Measurements from ENCODE around the gene ANKRD28.
"Not testable (repeated sequence)": the region's sequence is repeated elsewhere in the genome, so short reads cannot be mapped to it uniquely, and the experiment has no call there.

Gene ANKRD28

DNA sequence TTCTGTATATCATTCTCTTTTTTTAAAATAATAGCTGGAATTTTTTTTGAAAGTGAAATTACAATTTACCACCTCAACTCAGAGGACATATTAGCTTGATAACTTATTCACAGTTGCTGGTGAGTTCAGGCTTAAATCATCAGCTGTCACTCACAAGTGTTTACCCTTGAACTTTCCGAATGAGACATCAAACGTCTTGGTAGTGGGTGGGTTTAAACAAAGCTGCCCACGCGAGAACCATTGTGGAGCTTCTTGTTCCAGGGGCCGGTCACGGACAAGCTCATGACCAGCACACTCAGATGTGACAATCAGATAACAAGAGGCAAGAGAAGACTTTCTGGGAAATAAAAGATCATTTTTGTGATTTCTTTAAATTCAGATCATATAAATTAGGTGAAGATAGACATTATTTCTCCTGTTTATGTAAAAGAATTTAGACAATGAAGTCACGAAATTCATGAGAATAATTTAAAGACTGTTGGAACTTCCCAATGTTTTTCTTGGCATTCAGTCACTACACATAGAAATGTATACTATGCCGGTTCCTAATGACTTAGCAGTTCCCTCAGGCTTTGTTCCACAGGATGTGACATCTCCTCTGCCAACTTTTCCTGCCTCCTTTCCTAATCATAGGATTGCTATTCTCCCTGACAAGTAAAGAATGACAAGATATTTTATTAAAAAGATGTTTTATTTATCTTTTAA, 167.0 kb downstream of the ANKRD28 start:
- no peak for DNase-seq
- H3K36me3 ChIP-seq: no peaks in the 10 kb centered on the region
- no peaks in the 10 kb centered on the region for H3K9me3 ChIP-seq (ENCODE audit: severe bottlenecking)
- TF ChIP-seq, protein P1, sequence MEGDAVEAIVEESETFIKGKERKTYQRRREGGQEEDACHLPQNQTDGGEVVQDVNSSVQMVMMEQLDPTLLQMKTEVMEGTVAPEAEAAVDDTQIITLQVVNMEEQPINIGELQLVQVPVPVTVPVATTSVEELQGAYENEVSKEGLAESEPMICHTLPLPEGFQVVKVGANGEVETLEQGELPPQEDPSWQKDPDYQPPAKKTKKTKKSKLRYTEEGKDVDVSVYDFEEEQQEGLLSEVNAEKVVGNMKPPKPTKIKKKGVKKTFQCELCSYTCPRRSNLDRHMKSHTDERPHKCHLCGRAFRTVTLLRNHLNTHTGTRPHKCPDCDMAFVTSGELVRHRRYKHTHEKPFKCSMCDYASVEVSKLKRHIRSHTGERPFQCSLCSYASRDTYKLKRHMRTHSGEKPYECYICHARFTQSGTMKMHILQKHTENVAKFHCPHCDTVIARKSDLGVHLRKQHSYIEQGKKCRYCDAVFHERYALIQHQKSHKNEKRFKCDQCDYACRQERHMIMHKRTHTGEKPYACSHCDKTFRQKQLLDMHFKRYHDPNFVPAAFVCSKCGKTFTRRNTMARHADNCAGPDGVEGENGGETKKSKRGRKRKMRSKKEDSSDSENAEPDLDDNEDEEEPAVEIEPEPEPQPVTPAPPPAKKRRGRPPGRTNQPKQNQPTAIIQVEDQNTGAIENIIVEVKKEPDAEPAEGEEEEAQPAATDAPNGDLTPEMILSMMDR (IDR thresholded peaks at IDR 0.05; ENCODE audit: low read depth, low read length): no peak
- no peak overlapping the region for H3K4me3 ChIP-seq (ENCODE audit: low read depth, low read length)
- H3K27me3 ChIP-seq (ENCODE audit: insufficient read depth, low read depth, severe bottlenecking): no peaks in the 10 kb centered on the region
- no peak overlapping the region for H3K27ac ChIP-seq

GRCh38 chr3:15629860-15630597, 167.8 kb downstream of the ANKRD28 start:
- no peak overlapping the region for H3K27ac ChIP-seq
- DNase-seq: peak; percentile 63
- no peaks in the 10 kb centered on the region for H3K36me3 ChIP-seq
- H3K4me3 ChIP-seq (ENCODE audit: low read depth, low read length): no peak overlapping the region
- TF ChIP-seq, protein P1 (IDR thresholded peaks at IDR 0.05; ENCODE audit: low read depth, low read length): peak; percentile 70
- no peaks in the 10 kb centered on the region for H3K9me3 ChIP-seq (ENCODE audit: severe bottlenecking)
- no peaks in the 10 kb centered on the region for H3K27me3 ChIP-seq (ENCODE audit: insufficient read depth, low read depth, severe bottlenecking)

- no peaks in the 10 kb centered on the region for H3K36me3 ChIP-seq
- no peak overlapping the region for H3K27ac ChIP-seq
These were observed 168.8 kb downstream of the ANKRD28 start for GRCh38 chr3:15628967-15629366.

GRCh38 chr3:15623535-15624440, 174.0 kb downstream of the ANKRD28 start:
- no peak overlapping the region for H3K27ac ChIP-seq
- no peaks in the 10 kb centered on the region for H3K36me3 ChIP-seq
- TF ChIP-seq, protein P1 (IDR thresholded peaks at IDR 0.05; ENCODE audit: low read depth, low read length): no peak
- DNase-seq: no peak
- H3K9me3 ChIP-seq (ENCODE audit: severe bottlenecking): no peaks in the 10 kb centered on the region
- H3K27me3 ChIP-seq (ENCODE audit: insufficient read depth, low read depth, severe bottlenecking): no peaks in the 10 kb centered on the region
- no peak overlapping the region for H3K4me3 ChIP-seq (ENCODE audit: low read depth, low read length)

More at GRCh38 chr3:15628967-15629366, 168.8 kb downstream of the ANKRD28 start:
- Histone ChIP-seq H3K4me3 (ENCODE audit: low read depth, low read length) (no peak overlapping the region), H3K27me3 (ENCODE audit: insufficient read depth, low read depth, severe bottlenecking) (no peaks in the 10 kb centered on the region), H3K9me3 (ENCODE audit: severe bottlenecking) (no peaks in the 10 kb centered on the region)
- TF ChIP-seq, protein P1 (IDR thresholded peaks at IDR 0.05; ENCODE audit: low read depth, low read length): no peak
- DNase-seq: no peak

GRCh38 chr3:15619659-15620464, 177.9 kb downstream of the ANKRD28 start:
- H3K27ac ChIP-seq; H3K36me3 ChIP-seq; H3K4me3 ChIP-seq (ENCODE audit: low read depth, low read length); DNase-seq; H3K27me3 ChIP-seq (ENCODE audit: insufficient read depth, low read depth, severe bottlenecking); H3K9me3 ChIP-seq (ENCODE audit: severe bottlenecking): not testable (repeated sequence)

Data from WERI-Rb-1 (cell line).